HG03439 (cell line): ENCODE measurements around the gene MUCL1.

ENCODE experiments used
- ATAC-seq: cut with Tn5 transposase; IDR thresholded peaks from one replicate; pipeline ENCODE4 v1.9.1; 2021; ENCODE audit warnings: mild to moderate bottlenecking, moderate library complexity; ENCODE audit not compliant: unreplicated experiment

The MUCL1 gene

DNA sequence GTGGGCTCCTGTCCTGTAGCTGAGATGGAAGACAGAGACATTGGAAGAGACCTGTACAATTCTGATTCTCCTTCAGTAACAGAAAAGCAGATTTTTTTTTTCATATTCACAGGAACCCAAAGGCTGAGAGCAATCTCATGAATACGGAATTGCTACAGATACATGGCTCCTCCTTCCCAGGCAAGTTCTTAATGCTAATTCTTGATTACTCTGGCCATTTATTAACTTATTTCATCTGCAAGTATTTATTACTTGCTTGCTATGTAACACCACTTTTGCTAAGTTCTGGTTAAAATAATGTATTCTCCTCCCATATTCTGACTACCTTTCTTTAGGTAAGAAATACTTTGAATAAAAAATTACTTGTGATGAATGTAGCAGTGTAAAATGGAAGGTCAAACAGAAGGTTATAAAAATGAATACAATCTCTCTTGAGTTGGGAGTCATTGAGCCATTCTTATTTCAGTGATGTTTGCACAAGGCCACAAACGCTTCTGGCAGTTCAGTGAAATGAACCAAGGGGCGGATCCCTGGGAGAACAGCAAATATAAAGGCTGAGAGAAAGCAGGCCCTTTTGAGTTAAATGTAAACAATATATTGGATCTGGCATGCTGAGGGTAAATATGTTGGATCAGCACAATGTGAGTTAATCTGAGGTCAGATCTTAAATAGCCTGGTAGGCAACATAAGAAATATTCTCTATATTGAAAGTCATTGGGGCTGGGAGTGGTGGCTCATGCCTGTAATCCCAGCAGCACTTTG is 37.6 kb downstream of the MUCL1 start:
- no peak for ATAC-seq
